ENCODE results near the gene HDGF. TPM values are rescaled to one million over a fixed set of nuclear protein-coding genes. Genes with fewer than 3 reads are reported as not detected.

HDGF gene
- total and polyA plus RNA-seq, 2 donors (not counting 3 experiments of a cell fraction or from before 2014, with no cell fraction given) = 95.1 to 298 TPM

- intact Hi-C loops (cut with micrococcal nuclease) = no loop called here
- no TSS peak for BruUV-seq (replicated peaks)
- no peaks in the 10 kb centered on the region for H3K79me2 ChIP-seq (ENCODE audit: control insufficient read depth, insufficient read depth, low read length)
- no peak overlapping the region for H3K4me3 ChIP-seq (replicated peaks in 1 of 3; ENCODE audit: insufficient read depth in 1 of 3, low read depth in 1 of 3, low read length in 3 of 3)
- POLR2A ChIA-PET = no interaction called here
- no peak for TF ChIP-seq CTCF (IDR thresholded peaks at IDR 0.05; ENCODE audit: extremely low read depth in 1 of 2, insufficient read depth in 1 of 2, low read depth in 1 of 2, low read length in 2 of 2)
- no peak for TF ChIP-seq EZH2 (IDR thresholded peaks at IDR 0.05; ENCODE audit: borderline replicate concordance, low read depth, low read length, severe bottlenecking)
- no peak for TF ChIP-seq GATA2 (IDR thresholded peaks at IDR 0.05; ENCODE audit: insufficient read depth, insufficient read length, low read depth, low read length)
- TF ChIP-seq JUN (IDR thresholded peaks at IDR 0.05; ENCODE audit: borderline replicate concordance, insufficient read depth, insufficient read length, low read depth) = no peak
- TF ChIP-seq POLR2AphosphoS5 (IDR thresholded peaks at IDR 0.05; ENCODE audit: insufficient read depth, low read depth, low read length) = no peak
- no peak for TF ChIP-seq MYC (IDR thresholded peaks at IDR 0.05; ENCODE audit: low read depth, low read length)
- TF ChIP-seq FOS (IDR thresholded peaks at IDR 0.05; ENCODE audit: borderline replicate concordance, insufficient read depth, low read length) = no peak
- TF ChIP-seq MAX (IDR thresholded peaks at IDR 0.05; ENCODE audit: insufficient read depth, insufficient read length) = no peak
- no peak for TF ChIP-seq POLR2A (IDR thresholded peaks at IDR 0.05; ENCODE audit: low read depth, low read length)
- H4K20me1 ChIP-seq (replicated peaks; ENCODE audit: control insufficient read depth, extremely low read depth, insufficient read depth, low read length) = no peaks in the 10 kb centered on the region
- no peak for DNase-seq (ENCODE audit: low read depth, low spot score)
- no peaks in the 10 kb centered on the region for H3K9me3 ChIP-seq (replicated peaks; ENCODE audit: control insufficient read depth, insufficient read depth, low read length)
- no peak overlapping the region for H2AFZ ChIP-seq (ENCODE audit: low read depth, low read length)
- H3K9ac ChIP-seq (replicated peaks; ENCODE audit: extremely low read depth, insufficient read depth, low read length) = no peak overlapping the region
- H3K9me1 ChIP-seq (replicated peaks; ENCODE audit: control insufficient read depth, extremely low read depth, insufficient read depth, low read length) = no peaks in the 10 kb centered on the region
- dilution Hi-C loops (cut with MboI; ENCODE audit: extremely low pct_ligation_motif_present, low sequenced_read_pairs) = no loop called here
- H3K27ac ChIP-seq (ENCODE audit: insufficient read depth, low read depth, low read length) = no peak overlapping the region
- H3K4me1 ChIP-seq (ENCODE audit: control insufficient read depth, extremely low read depth, insufficient read depth, low read length) = no peaks in the 10 kb centered on the region
- no peaks in the 10 kb centered on the region for H3K27me3 ChIP-seq (ENCODE audit: control insufficient read depth in 2 of 2, insufficient read depth in 2 of 2, low read length in 2 of 2)
- no peak for FAIRE-seq
- H3K36me3 ChIP-seq (ENCODE audit: control insufficient read depth in 2 of 2, extremely low read depth in 1 of 2, insufficient read depth in 2 of 2, low read length in 2 of 2) = no peaks in the 10 kb centered on the region
- no peak overlapping the region for H3K4me2 ChIP-seq (ENCODE audit: insufficient read depth, low read length)
- CTCF ChIA-PET = interaction anchor here (1.1 to 15.5 kb wide), 4 partner anchors 13 to 147 kb away, joined by 3 to 453 read pairs (median 43); no protein-coding TSS in a partner anchor
Observed at GRCh38 chr1:156712626-156713025, 38.8 kb downstream of the HDGF start.

Data from endothelial cell of umbilical vein (primary cell).